ENCODE measurements around the gene RMC1. TPM values are rescaled to one million over a fixed set of nuclear protein-coding genes. Genes with fewer than 3 reads are reported as not detected.

The RMC1 gene
- total RNA-seq, 1 donor from 2014 or later: 31.6 TPM

DNA sequence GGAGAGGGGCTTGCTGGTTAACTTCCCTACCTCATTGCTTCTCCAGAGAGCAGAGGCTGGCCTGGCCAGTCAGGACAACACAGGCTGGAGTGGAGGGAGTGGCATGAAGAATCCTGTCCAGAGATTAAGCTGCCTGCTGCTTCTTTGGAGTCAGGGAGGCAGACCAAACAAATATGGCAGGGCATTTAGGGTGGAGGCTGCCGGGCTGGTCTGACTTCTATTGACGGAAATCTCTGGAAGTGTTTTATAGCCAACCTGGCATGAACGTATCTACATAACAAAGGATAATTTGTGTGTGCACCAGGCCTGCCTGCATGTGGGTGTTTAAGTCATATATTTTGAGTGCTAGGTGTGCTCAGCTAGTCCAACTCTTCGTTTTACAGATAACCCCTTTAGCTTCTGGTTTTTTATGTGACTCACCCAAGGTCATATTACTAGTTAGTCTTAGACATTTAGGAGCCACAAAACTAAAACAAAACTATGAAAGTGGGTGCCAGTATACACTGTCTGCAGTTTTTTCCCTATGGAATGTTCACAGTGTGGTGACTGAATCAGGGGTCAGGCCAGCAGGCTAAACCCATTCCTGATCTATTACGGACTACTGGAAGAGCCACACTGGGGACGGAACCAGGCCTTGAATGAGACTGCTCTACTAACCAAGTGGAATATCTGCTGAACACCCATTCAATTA is 77.5 kb downstream of the RMC1 start:
- Mint-ChIP-seq H3K4me3 (no peak overlapping the region), H3K36me3 (peaks cover 15% of the 10 kb centered on the region), H3K27me3 (ENCODE audit: insufficient read depth, low read depth) (peaks cover 3% of the 10 kb centered on the region), H3K27ac (no peak overlapping the region), H3K4me1 (peaks cover 49% of the 10 kb centered on the region), H3K9me3 (no peaks in the 10 kb centered on the region)
- H4K20me1 ChIP-seq (ENCODE audit: low read depth): peaks cover 16% of the 10 kb centered on the region
- H3K36me3 ChIP-seq: no peaks in the 10 kb centered on the region
- TF ChIP-seq, protein P1, sequence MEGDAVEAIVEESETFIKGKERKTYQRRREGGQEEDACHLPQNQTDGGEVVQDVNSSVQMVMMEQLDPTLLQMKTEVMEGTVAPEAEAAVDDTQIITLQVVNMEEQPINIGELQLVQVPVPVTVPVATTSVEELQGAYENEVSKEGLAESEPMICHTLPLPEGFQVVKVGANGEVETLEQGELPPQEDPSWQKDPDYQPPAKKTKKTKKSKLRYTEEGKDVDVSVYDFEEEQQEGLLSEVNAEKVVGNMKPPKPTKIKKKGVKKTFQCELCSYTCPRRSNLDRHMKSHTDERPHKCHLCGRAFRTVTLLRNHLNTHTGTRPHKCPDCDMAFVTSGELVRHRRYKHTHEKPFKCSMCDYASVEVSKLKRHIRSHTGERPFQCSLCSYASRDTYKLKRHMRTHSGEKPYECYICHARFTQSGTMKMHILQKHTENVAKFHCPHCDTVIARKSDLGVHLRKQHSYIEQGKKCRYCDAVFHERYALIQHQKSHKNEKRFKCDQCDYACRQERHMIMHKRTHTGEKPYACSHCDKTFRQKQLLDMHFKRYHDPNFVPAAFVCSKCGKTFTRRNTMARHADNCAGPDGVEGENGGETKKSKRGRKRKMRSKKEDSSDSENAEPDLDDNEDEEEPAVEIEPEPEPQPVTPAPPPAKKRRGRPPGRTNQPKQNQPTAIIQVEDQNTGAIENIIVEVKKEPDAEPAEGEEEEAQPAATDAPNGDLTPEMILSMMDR (IDR thresholded peaks at IDR 0.05): no peak
- no peak for TF ChIP-seq EZH2 (IDR thresholded peaks at IDR 0.05)
- no peak for TF ChIP-seq EZH2phosphoT487 (IDR thresholded peaks at IDR 0.05)
- no peak overlapping the region for H3K9ac ChIP-seq
- H3K79me2 ChIP-seq (ENCODE audit: low read depth): peaks cover 68% of the 10 kb centered on the region
- no peak overlapping the region for H2AFZ ChIP-seq (replicated peaks)
- no peak overlapping the region for H3K4me2 ChIP-seq
- no peaks in the 10 kb centered on the region for H3K27me3 ChIP-seq
- no peaks in the 10 kb centered on the region for H3K9me3 ChIP-seq (ENCODE audit: low read depth)
- H3F3A ChIP-seq (ENCODE audit: low read depth): peaks cover 12% of the 10 kb centered on the region
- DNase-seq (ENCODE audit: low spot score): no peak
- H3K4me1 ChIP-seq: peaks cover 34% of the 10 kb centered on the region
- H3K27ac ChIP-seq: no peak overlapping the region
- no peak overlapping the region for H3K4me3 ChIP-seq

Small RNAs within 50 kb of the gene (small RNA-seq; reads per million reads assigned to genes)
- gene AC026634.1 (not detected), gene RF00019 (not detected)

Other genes starting within 250 kb of the RMC1 start
- gene RIOK3, start 50.2 kb upstream of the RMC1 start, total RNA-seq (ENCODE audit: low replicate concordance): 48.0 and 77.5 TPM in 2 replicates
- gene NPC1, start 83.0 kb downstream of the RMC1 start, total RNA-seq (ENCODE audit: low replicate concordance): 20.9 and 31.4 TPM in 2 replicates
- gene ANKRD29, start 159.4 kb downstream of the RMC1 start, total RNA-seq (ENCODE audit: low replicate concordance): 0.65 and 0.81 TPM in 2 replicates
- gene LAMA3, start 185.9 kb downstream of the RMC1 start, total RNA-seq (ENCODE audit: low replicate concordance): 0.28 and 0.47 TPM in 2 replicates